CD14-positive monocyte (primary cell): ENCODE results near the gene SEZ6L. TPM values are rescaled to one million over a fixed set of nuclear protein-coding genes. Genes with fewer than 3 reads are reported as not detected.

Experiments used
- DNase-seq, 3 donors: peaks; one replicate each; pipeline ENCODE4 v3.0.0-alpha.2; 2011 to 2022
- H2AFZ ChIP-seq: 2 replicates; pipeline ENCODE4 v1.6.0; 2012; ENCODE audit warnings: mild to moderate bottlenecking, low read depth, low read length, inconsistent platforms; ENCODE audit not compliant: insufficient read depth, poor library complexity, severe bottlenecking
- H3K27ac ChIP-seq, 2 donors: 1 replicate in 1 of 2; 2 replicates in 1 of 2; pipeline ENCODE4 v1.5.1; 2012 to 2013; ENCODE audit warnings: low read length in 2 of 2, control low read depth in 1 of 2, inconsistent platforms in 1 of 2, low read depth in 1 of 2, mild to moderate bottlenecking in 1 of 2
- H3K27me3 ChIP-seq, 2 donors: one replicate each; pipeline versions ENCODE4 v1.6.0 to v1.6.1; 2011 to 2013; ENCODE audit warnings: low read length in 2 of 2; ENCODE audit not compliant: control insufficient read depth in 2 of 2, insufficient read depth in 2 of 2
- H3K36me3 ChIP-seq, 2 donors: replicated peaks in 1 of 2; 1 replicate in 1 of 2; 2 replicates in 1 of 2; pipeline versions ENCODE4 v1.5.1 to v1.6.1; 2012 to 2013; ENCODE audit warnings: low read length in 2 of 2, control low read depth in 1 of 2, inconsistent platforms in 1 of 2, mild to moderate bottlenecking in 1 of 2; ENCODE audit not compliant: insufficient read depth in 2 of 2, control insufficient read depth in 1 of 2
- H3K4me1 ChIP-seq, 2 donors: 1 replicate in 1 of 2; 2 replicates in 1 of 2; pipeline versions ENCODE4 v1.5.1 to v1.6.1; 2012 to 2013; ENCODE audit warnings: low read length in 2 of 2, control low read depth in 1 of 2, inconsistent platforms in 1 of 2, mild to moderate bottlenecking in 1 of 2, moderate library complexity in 1 of 2; ENCODE audit not compliant: insufficient read depth in 2 of 2, control insufficient read depth in 1 of 2
- H3K4me2 ChIP-seq: replicated peaks from 2 replicates; pipeline ENCODE3; 2012; ENCODE audit warnings: low read length, moderate library complexity, mild to moderate bottlenecking; ENCODE audit not compliant: poor library complexity, severe bottlenecking; ENCODE audit errors: extremely low read depth
- H3K4me3 ChIP-seq, 3 experiments: fragments of 200-600 bp in 1 of 3; sonication (generic) in 1 of 3; replicated peaks in 1 of 3; 1 replicate in 2 of 3; 2 replicates in 1 of 3; pipeline ENCODE4 v1.5.1; 2011 to 2013; ENCODE audit warnings: low read length in 3 of 3, mild to moderate bottlenecking in 3 of 3, control low read depth in 2 of 3, low read depth in 2 of 3, inconsistent platforms in 1 of 3, moderate library complexity in 1 of 3
- H3K79me2 ChIP-seq: 2 replicates; pipeline ENCODE4 v1.6.0; 2012; ENCODE audit warnings: mild to moderate bottlenecking, control low read depth, inconsistent platforms, low read length, moderate library complexity; ENCODE audit not compliant: insufficient read depth
- H3K9ac ChIP-seq: 2 replicates; pipeline ENCODE4 v1.6.0; 2017; ENCODE audit warnings: low read length, mild to moderate bottlenecking; ENCODE audit not compliant: insufficient read depth, poor library complexity, severe bottlenecking
- H3K9me3 ChIP-seq, 2 donors: replicated peaks in 1 of 2; 1 replicate in 1 of 2; 2 replicates in 1 of 2; pipeline versions ENCODE4 v1.5.1 to v1.6.1; 2012 to 2013; ENCODE audit warnings: low read length in 2 of 2, control low read depth in 1 of 2; ENCODE audit not compliant: control insufficient read depth in 1 of 2, insufficient read depth in 1 of 2
- H4K20me1 ChIP-seq: 2 replicates; pipeline ENCODE4 v1.6.0; 2012; ENCODE audit warnings: mild to moderate bottlenecking, low read length, control low read depth, moderate library complexity; ENCODE audit not compliant: insufficient read depth
- H3K27ac Mint-ChIP-seq, 7 donors: one replicate each; pipeline ENCODE4 v1.8.0; 2020; ENCODE audit warnings: mild to moderate bottlenecking in 7 of 7, mixed read lengths in 7 of 7, moderate library complexity in 6 of 7, inconsistent platforms in 2 of 7
- H3K27me3 Mint-ChIP-seq, 3 donors: one replicate each; pipeline ENCODE4 v1.8.0; 2021 to 2022; ENCODE audit warnings: low read depth in 3 of 3, mild to moderate bottlenecking in 3 of 3, mixed read lengths in 3 of 3, moderate library complexity in 3 of 3, inconsistent platforms in 1 of 3
- H3K36me3 Mint-ChIP-seq, 2 donors: one replicate each; pipeline ENCODE4 v1.8.0; 2020; ENCODE audit warnings: mixed read lengths in 2 of 2, inconsistent platforms in 1 of 2, mild to moderate bottlenecking in 1 of 2
- H3K4me1 Mint-ChIP-seq: one replicate; pipeline ENCODE4 v1.8.0; 2020; ENCODE audit warnings: mild to moderate bottlenecking, mixed read lengths
- H3K4me3 Mint-ChIP-seq, 2 donors: one replicate each; pipeline ENCODE4 v1.8.0; 2020; ENCODE audit warnings: mild to moderate bottlenecking in 2 of 2, mixed read lengths in 2 of 2, moderate library complexity in 1 of 2
- H3K9me3 Mint-ChIP-seq, 7 donors: one replicate each; pipeline ENCODE4 v1.8.0; 2020 to 2022; ENCODE audit warnings: mixed read lengths in 7 of 7, mild to moderate bottlenecking in 6 of 7, moderate library complexity in 6 of 7, inconsistent platforms in 2 of 7
- WGBS: methylation state at CpG from one replicate; pipeline ENCODE4 v1.1.5; 2013; ENCODE audit warnings: missing lambda C conversion rate; ENCODE audit not compliant: insufficient coverage; 5-methylcytosine and 5-hydroxymethylcytosine counted together
- intact Hi-C, 2 donors: fragments of 100-400 bp; cut with micrococcal nuclease; formaldehyde crosslinking; loops; one replicate each; pipeline versions ENCODE4 v1.15.0 to v1.15.1; 2023
- polyA plus RNA-seq, 3 donors: library from polyadenylated mRNA; depleted of rRNA in 1 of 3; unstranded in 2 of 3; stranded (reverse) in 1 of 3; fragments of 300-500 nt in 2 of 3; fragments of >200 nt in 1 of 3; fragmentation: Illumina TruSeq in 2 of 3; gene quantifications; 1 replicate in 2 of 3; 2 replicates in 1 of 3; pipeline ENCODE4 v1.2.3, GENCODE V29; 2012 to 2021
- TF ChIP-seq, protein P1 (sequence below): fragments of 200-600 bp; IDR thresholded peaks from one replicate; pipeline ENCODE4 v1.8.0; 2022; ENCODE audit warnings: antibody characterized with exemption, mild to moderate bottlenecking

The SEZ6L gene
- polyA plus RNA-seq, 3 donors, result 0.43 to 2.8 (median 0.71) TPM

DNA sequence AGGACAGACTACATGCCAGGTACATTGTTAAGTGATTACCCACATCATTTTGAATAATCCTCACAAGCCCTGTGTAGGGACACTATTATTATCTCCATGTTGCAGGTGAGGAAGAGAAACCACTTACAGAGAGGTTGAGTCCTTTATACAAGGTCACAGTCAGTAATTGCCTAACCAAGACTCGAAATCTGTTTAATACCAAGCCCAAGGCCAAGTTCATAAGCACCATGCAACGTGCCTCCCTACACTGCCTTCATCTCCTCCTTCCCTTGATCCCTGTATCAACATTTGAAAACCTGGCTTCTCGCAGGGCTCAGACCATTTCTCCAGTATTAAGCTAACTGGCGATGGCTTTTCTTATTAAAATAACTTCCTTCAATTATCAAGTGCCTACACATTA lies 41.7 kb upstream of the SEZ6L start:
- H3K4me3 ChIP-seq, result no peak overlapping the region
- H3K9me3 ChIP-seq, result no peaks in the 10 kb centered on the region
- no peak overlapping the region for H3K4me2 ChIP-seq
- H3K79me2 ChIP-seq, result no peaks in the 10 kb centered on the region
- H3K9ac ChIP-seq, result no peak overlapping the region
- Mint-ChIP-seq H3K36me3 (no peaks in the 10 kb centered on the region), H3K9me3 (peaks cover 0 to 1% (median 0%) of the 10 kb centered on the region in 7 donors), H3K4me3 (no peak overlapping the region), H3K27me3 (peaks cover 5 to 9% (median 6%) of the 10 kb centered on the region in 3 donors), H3K27ac (no peak overlapping the region), H3K4me1 (no peaks in the 10 kb centered on the region)
- H4K20me1 ChIP-seq, result no peaks in the 10 kb centered on the region
- no peaks in the 10 kb centered on the region for H3K27me3 ChIP-seq
- H2AFZ ChIP-seq, result no peak overlapping the region
- H3K36me3 ChIP-seq, result no peaks in the 10 kb centered on the region
- H3K4me1 ChIP-seq, result no peaks in the 10 kb centered on the region
- no peak overlapping the region for H3K27ac ChIP-seq
- intact Hi-C loops, result no loop called here
- WGBS, result 29% methylated on average over 1 of the region's 4 CpGs
- TF ChIP-seq, protein P1, sequence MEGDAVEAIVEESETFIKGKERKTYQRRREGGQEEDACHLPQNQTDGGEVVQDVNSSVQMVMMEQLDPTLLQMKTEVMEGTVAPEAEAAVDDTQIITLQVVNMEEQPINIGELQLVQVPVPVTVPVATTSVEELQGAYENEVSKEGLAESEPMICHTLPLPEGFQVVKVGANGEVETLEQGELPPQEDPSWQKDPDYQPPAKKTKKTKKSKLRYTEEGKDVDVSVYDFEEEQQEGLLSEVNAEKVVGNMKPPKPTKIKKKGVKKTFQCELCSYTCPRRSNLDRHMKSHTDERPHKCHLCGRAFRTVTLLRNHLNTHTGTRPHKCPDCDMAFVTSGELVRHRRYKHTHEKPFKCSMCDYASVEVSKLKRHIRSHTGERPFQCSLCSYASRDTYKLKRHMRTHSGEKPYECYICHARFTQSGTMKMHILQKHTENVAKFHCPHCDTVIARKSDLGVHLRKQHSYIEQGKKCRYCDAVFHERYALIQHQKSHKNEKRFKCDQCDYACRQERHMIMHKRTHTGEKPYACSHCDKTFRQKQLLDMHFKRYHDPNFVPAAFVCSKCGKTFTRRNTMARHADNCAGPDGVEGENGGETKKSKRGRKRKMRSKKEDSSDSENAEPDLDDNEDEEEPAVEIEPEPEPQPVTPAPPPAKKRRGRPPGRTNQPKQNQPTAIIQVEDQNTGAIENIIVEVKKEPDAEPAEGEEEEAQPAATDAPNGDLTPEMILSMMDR, result no peak
- no peak for DNase-seq

DNA sequence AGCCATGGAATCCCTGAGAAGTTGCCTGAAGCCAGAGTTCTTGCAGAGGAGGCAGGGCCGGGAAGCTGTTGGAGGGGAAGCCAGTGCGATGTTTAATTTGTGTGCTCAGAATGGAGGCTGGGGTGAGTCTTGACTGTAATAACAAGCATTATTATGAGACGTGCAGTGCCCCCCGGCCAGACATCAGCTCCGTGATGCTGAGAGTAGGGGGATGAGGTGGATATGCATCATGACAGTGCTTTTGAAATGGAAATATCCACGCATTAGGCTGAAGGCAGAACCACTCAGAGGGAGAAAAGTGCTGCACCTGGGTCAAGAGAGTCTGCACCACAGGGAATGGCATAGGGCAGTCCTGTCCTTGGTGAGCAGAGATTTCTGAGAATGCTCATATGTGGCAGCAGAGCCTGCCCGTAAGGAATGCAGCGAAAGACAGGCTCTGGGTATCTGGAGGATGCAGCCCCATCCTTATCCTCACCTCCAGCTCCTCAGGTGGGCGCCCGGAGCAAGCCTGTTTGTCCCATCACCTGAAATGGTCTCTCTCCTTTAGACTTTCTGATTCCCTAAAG lies 37.6 kb upstream of the SEZ6L start:
- no peaks in the 10 kb centered on the region for H3K27me3 ChIP-seq
- peaks cover 0 to 9% (median 6%) of the 10 kb centered on the region in 3 donors for H3K27me3 Mint-ChIP-seq

More for the DNA sequence above, 37.6 kb upstream of the SEZ6L start:
- no peaks in the 10 kb centered on the region for H4K20me1 ChIP-seq
- no peaks in the 10 kb centered on the region for H3K36me3 ChIP-seq
- Mint-ChIP-seq H3K36me3 (no peaks in the 10 kb centered on the region), H3K4me3 (no peak overlapping the region), H3K27ac (no peak overlapping the region), H3K4me1 (no peaks in the 10 kb centered on the region), H3K9me3 (peaks cover 0 to 1% (median 0%) of the 10 kb centered on the region in 7 donors)
- no peaks in the 10 kb centered on the region for H3K4me1 ChIP-seq
- H3K9ac ChIP-seq, result no peak overlapping the region
- TF ChIP-seq, protein P1, result no peak
- H3K4me2 ChIP-seq, result no peak overlapping the region
- WGBS, result 65% methylated on average over 10 of the region's 10 CpGs
- H3K79me2 ChIP-seq, result no peaks in the 10 kb centered on the region
- intact Hi-C loops, result no loop called here
- no peak overlapping the region for H2AFZ ChIP-seq
- no peak for DNase-seq
- no peak overlapping the region for H3K27ac ChIP-seq
- no peaks in the 10 kb centered on the region for H3K9me3 ChIP-seq
- H3K4me3 ChIP-seq, result no peak overlapping the region
